Gastroesophageal sphincter (tissue), 4 donors: ENCODE data around the gene TECPR2. TPM values are rescaled to one million over a fixed set of nuclear protein-coding genes. Genes with fewer than 3 reads are reported as not detected.

Experiments used
- ATAC-seq: fragments of 150-250 bp; one replicate; pipeline ENCODE4 v1.9.1; 2016; ENCODE audit warnings: mild to moderate bottlenecking, moderate library complexity
- H3K27ac ChIP-seq, 4 donors: fragments of 200-600 bp; sonication (generic) in 3 of 4; 1 replicate in 3 of 4; 2 replicates in 1 of 4; pipeline ENCODE4 v1.5.1; 2016 to 2019
- H3K27me3 ChIP-seq: fragments of 200-600 bp; sonication (generic); one replicate; pipeline ENCODE4 v1.5.1; 2019
- H3K36me3 ChIP-seq, 2 donors: fragments of 200-600 bp; sonication (generic); one replicate each; pipeline ENCODE4 v1.5.1; 2019; ENCODE audit warnings: control low read depth in 1 of 2
- H3K4me1 ChIP-seq, 3 donors: fragments of 200-600 bp; sonication (generic); 1 replicate in 2 of 3; 2 replicates in 1 of 3; pipeline ENCODE4 v1.5.1; 2016 to 2019; ENCODE audit warnings: control low read depth in 2 of 3
- H3K4me3 ChIP-seq, 2 donors: fragments of 200-600 bp; sonication (generic); one replicate each; pipeline ENCODE4 v1.5.1; 2019; ENCODE audit warnings: mild to moderate bottlenecking in 1 of 2, moderate library complexity in 1 of 2
- H3K9me3 ChIP-seq, 3 donors: fragments of 200-600 bp; sonication (generic); one replicate each; pipeline ENCODE4 v1.5.1; 2017 to 2019; ENCODE audit warnings: control low read depth in 2 of 3
- CTCF ChIP-seq, 4 experiments: fragments of 200-600 bp in 2 of 4; fragments of 450-650 bp in 2 of 4; sonication (generic) in 1 of 4; IDR thresholded peaks; one replicate each; pipeline ENCODE4 v1.5.1; 2017 to 2019; ENCODE audit warnings: antibody characterized with exemption in 4 of 4, mild to moderate bottlenecking in 2 of 4, moderate library complexity in 2 of 4
- EP300 ChIP-seq: sonication (generic); formaldehyde crosslinking; IDR thresholded peaks from one replicate; pipeline ENCODE4 v1.6.1; 2017; ENCODE audit warnings: antibody characterized with exemption, mild to moderate bottlenecking
- POLR2A ChIP-seq, 2 donors: fragments of 450-650 bp; IDR thresholded peaks; one replicate each; pipeline ENCODE4 v1.6.1; 2017; ENCODE audit warnings: antibody characterized with exemption in 2 of 2, mild to moderate bottlenecking in 2 of 2, moderate library complexity in 1 of 2
- POLR2AphosphoS5 ChIP-seq: sonication (generic); formaldehyde crosslinking; IDR thresholded peaks from one replicate; pipeline ENCODE4 v1.6.1; 2017; ENCODE audit warnings: antibody characterized with exemption
- WGBS, 2 donors: methylation state at CpG; one replicate each; pipeline ENCODE4 v1.1.5; 2018; ENCODE audit warnings: low coverage in 1 of 2; 5-methylcytosine and 5-hydroxymethylcytosine counted together
- total RNA-seq, 4 donors: library from RNA; depleted of rRNA; stranded (reverse); fragments of >200 nt; gene quantifications; one replicate each; pipeline ENCODE4 v1.1.0, GENCODE V29; 2016

TECPR2 gene
- total RNA-seq, 4 donors from 2014 or later, result 26.0 to 57.2 (median 30.5) TPM

GRCh38 chr14:102461490-102462338 is 99.0 kb downstream of the TECPR2 start:
- peak; percentile 73 for ATAC-seq
- H3K9me3 ChIP-seq, result no peaks in the 10 kb centered on the region
- H3K4me1 ChIP-seq, result peaks cover 0 to 20% (median 0%) of the 10 kb centered on the region in 3 donors
- H3K27ac ChIP-seq, result peak overlapping the region; percentile 35 to 80 (median 72)
- H3K36me3 ChIP-seq, result peaks cover 0 to 71% of the 10 kb centered on the region in 2 donors
- TF ChIP-seq POLR2AphosphoS5 (no peak), EP300 (no peak), POLR2A (IDR thresholded peaks at IDR 0.05) (no peak), CTCF (IDR thresholded peaks at IDR 0.05) (no peak)
- H3K27me3 ChIP-seq, result no peaks in the 10 kb centered on the region
- H3K4me3 ChIP-seq, result no peak overlapping the region
- 66 to 73% methylated on average over 8 to 13 of the region's 14 CpGs for WGBS, 2 donors

DNA sequence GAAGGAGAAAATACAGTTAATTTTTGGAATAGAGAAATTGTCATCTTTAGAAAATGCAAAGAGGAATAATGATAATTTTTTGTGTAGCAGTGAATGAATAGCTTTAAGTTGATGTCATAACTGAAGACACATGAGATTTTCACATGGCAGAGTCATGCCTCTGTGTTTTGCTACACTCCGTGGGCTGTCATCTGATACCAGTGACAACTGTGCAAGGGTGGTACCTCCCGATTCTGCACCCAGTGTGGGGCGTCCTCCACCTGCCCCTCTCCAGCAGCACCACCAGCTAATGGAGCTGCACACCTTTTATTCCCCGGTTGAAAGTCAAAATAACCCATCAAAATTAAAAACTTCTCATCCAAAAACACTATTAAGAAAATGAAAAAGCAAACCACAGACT is 99.7 kb downstream of the TECPR2 start:
- peaks cover 0 to 71% of the 10 kb centered on the region in 2 donors for H3K36me3 ChIP-seq
- H3K9me3 ChIP-seq, result no peaks in the 10 kb centered on the region
- H3K27ac ChIP-seq, result peak overlapping the region in 3 of 4 donors; percentile 56 to 80 (median 72)
- ATAC-seq, result no peak
- 42% methylated on average over 4 of the region's 4 CpGs; no CpG with 5 or more reads in 1 of the 2 donors for WGBS, 2 donors
- peaks cover 0 to 20% (median 0%) of the 10 kb centered on the region in 3 donors for H3K4me1 ChIP-seq
- H3K27me3 ChIP-seq, result no peaks in the 10 kb centered on the region
- no peak overlapping the region for H3K4me3 ChIP-seq
- no peak for TF ChIP-seq CTCF (IDR thresholded peaks at IDR 0.05)

DNA sequence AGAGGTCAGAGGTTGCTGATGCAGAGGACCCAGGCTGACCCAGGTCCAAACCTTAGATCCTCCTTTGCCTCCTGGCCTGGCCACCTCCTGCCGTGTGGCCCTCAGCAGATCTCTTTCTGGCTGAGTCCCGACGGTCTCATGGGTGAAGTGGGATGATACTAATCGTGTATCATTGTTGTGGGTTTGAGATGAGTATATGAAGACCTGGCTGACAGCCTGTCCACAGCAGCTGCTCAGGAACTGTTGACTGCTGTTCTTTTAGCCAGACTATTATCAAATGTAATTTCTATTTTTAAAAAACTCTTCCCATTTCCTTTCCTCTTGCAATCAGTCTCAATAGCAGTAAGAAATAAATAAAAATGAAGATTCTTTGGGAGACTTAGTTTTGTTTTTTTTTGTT is 101.3 kb downstream of the TECPR2 start:
- Histone ChIP-seq H3K36me3 (peaks cover 0 to 58% of the 10 kb centered on the region in 2 donors), H3K4me3 (no peak overlapping the region), H3K9me3 (no peaks in the 10 kb centered on the region), H3K4me1 (peaks cover 0 to 20% (median 0%) of the 10 kb centered on the region in 3 donors), H3K27ac (no peak overlapping the region), H3K27me3 (no peaks in the 10 kb centered on the region)
- no peak for ATAC-seq
- WGBS, 2 donors, result 85 to 90% methylated on average over 2 to 4 of the region's 4 CpGs
- no peak for TF ChIP-seq POLR2AphosphoS5
- no peak for TF ChIP-seq CTCF (IDR thresholded peaks at IDR 0.05)
- no peak for TF ChIP-seq EP300
- no peak for TF ChIP-seq POLR2A (IDR thresholded peaks at IDR 0.05)

- no peaks in the 10 kb centered on the region for H3K9me3 ChIP-seq
- no peak overlapping the region for H3K27ac ChIP-seq
- H3K27me3 ChIP-seq, result no peaks in the 10 kb centered on the region
- ATAC-seq, result no peak
- peaks cover 0 to 20% (median 0%) of the 10 kb centered on the region in 3 donors for H3K4me1 ChIP-seq
- H3K36me3 ChIP-seq, result peaks cover 0 to 49% of the 10 kb centered on the region in 2 donors
- WGBS, 2 donors, result 80 to 86% methylated on average over 1 to 4 of the region's 6 CpGs
- no peak overlapping the region for H3K4me3 ChIP-seq
- TF ChIP-seq EP300 (no peak), POLR2A (IDR thresholded peaks at IDR 0.05) (no peak), POLR2AphosphoS5 (no peak), CTCF (IDR thresholded peaks at IDR 0.05) (no peak)
Measured at GRCh38 chr14:102464846-102465341, 102.2 kb downstream of the TECPR2 start.

GRCh38 chr14:102469261-102469660 is 106.5 kb downstream of the TECPR2 start:
- TF ChIP-seq POLR2A (IDR thresholded peaks at IDR 0.05) (no peak), EP300 (no peak), CTCF (IDR thresholded peaks at IDR 0.05) (no peak), POLR2AphosphoS5 (no peak)
- Histone ChIP-seq H3K9me3 (no peaks in the 10 kb centered on the region), H3K27me3 (no peaks in the 10 kb centered on the region), H3K4me3 (no peak overlapping the region), H3K27ac (no peak overlapping the region), H3K4me1 (no peaks in the 10 kb centered on the region), H3K36me3 (peaks cover 0 to 46% of the 10 kb centered on the region in 2 donors)
- ATAC-seq, result no peak
- 100% methylated on average over 1 of the region's 1 CpG for WGBS, 2 donors
